Neural progenitor cell (in vitro differentiated cells): ENCODE data around the gene CEP55.

Experiments used
- CTCF ChIP-seq: fragments of 200-600 bp; sonication (generic); IDR thresholded peaks from 2 replicates; pipeline ENCODE4 v1.5.1; 2017; ENCODE audit warnings: antibody characterized with exemption, mild to moderate bottlenecking
- EZH2 ChIP-seq: fragments of 200-600 bp; sonication (generic); IDR thresholded peaks from 2 replicates; pipeline ENCODE4 v1.6.1; 2017; ENCODE audit warnings: antibody characterized with exemption, mild to moderate bottlenecking, moderate library complexity
- EZH2phosphoT487 ChIP-seq: fragments of 200-600 bp; sonication (generic); IDR thresholded peaks from 2 replicates; pipeline ENCODE4 v1.6.1; 2017; ENCODE audit warnings: antibody characterized with exemption

- TF ChIP-seq EZH2 (no peak), EZH2phosphoT487 (no peak), CTCF (no peak)
These were observed 42.3 kb upstream of the CEP55 start for GRCh38 chr10:93454146-93454545.
